Brain microvascular endothelial cell (primary cell): ENCODE measurements around the gene SH3PXD2A.

Experiments
- DNase-seq: peaks from one replicate; pipeline ENCODE4 v3.0.0-alpha.2; 2020
- H3K27ac ChIP-seq: fragments of 250-450 bp; sonication (Bioruptor Pico); 2 replicates; pipeline ENCODE4 v1.5.1; 2020; ENCODE audit warnings: mild to moderate bottlenecking, moderate library complexity
- H3K27me3 ChIP-seq: fragments of 250-450 bp; sonication (Bioruptor Pico); replicated peaks from 2 replicates; pipeline ENCODE4 v1.5.1; 2020; ENCODE audit warnings: mild to moderate bottlenecking
- H3K36me3 ChIP-seq: fragments of 250-450 bp; sonication (Bioruptor Pico); replicated peaks from 2 replicates; pipeline ENCODE4 v1.5.1; 2020; ENCODE audit warnings: mild to moderate bottlenecking
- H3K4me3 ChIP-seq: 2 replicates; pipeline ENCODE4 v1.5.1; 2011; ENCODE audit warnings: low read depth, mild to moderate bottlenecking, control low read depth, low read length, moderate library complexity
- CTCF ChIP-seq: IDR thresholded peaks from 2 replicates; pipeline ENCODE4 v1.5.1; 2011; ENCODE audit warnings: low read depth, mild to moderate bottlenecking, moderate library complexity, low read length, control low read depth, inconsistent platforms; ENCODE audit errors: missing control alignments
- in situ Hi-C: cut with HindIII; loops from 2 replicates; pipeline ENCODE4 v1.10.0; 2017; ENCODE audit warnings: low sequenced_read_pairs, low pct_ligation_motif_present

SH3PXD2A gene

GRCh38 chr10:103772096-103772845 is 83.1 kb downstream of the SH3PXD2A start:
- TF ChIP-seq CTCF = no peak
- H3K27me3 ChIP-seq = no peaks in the 10 kb centered on the region
- in situ Hi-C loops = no loop called here
- H3K4me3 ChIP-seq = peak overlapping the region; percentile 43
- H3K36me3 ChIP-seq = no peaks in the 10 kb centered on the region
- H3K27ac ChIP-seq = peak overlapping the region; percentile 29
- DNase-seq = peak; percentile 69

- TF ChIP-seq CTCF = no peak
- in situ Hi-C loops = no loop called here
- H3K36me3 ChIP-seq = no peaks in the 10 kb centered on the region
Observed at GRCh38 chr10:103770139-103770538, 85.2 kb downstream of the SH3PXD2A start.

GRCh38 chr10:103769176-103769575 is 86.2 kb downstream of the SH3PXD2A start:
- H3K4me3 ChIP-seq = no peak overlapping the region
- TF ChIP-seq CTCF = no peak
- no peaks in the 10 kb centered on the region for H3K36me3 ChIP-seq
- H3K27me3 ChIP-seq = no peaks in the 10 kb centered on the region
- in situ Hi-C loops = no loop called here
- no peak for DNase-seq
- no peak overlapping the region for H3K27ac ChIP-seq

More at GRCh38 chr10:103770139-103770538, 85.2 kb downstream of the SH3PXD2A start:
- Histone ChIP-seq H3K27me3 (no peaks in the 10 kb centered on the region), H3K4me3 (no peak overlapping the region), H3K27ac (no peak overlapping the region)
- no peak for DNase-seq

- DNase-seq = no peak
- Histone ChIP-seq H3K4me3 (no peak overlapping the region), H3K27ac (no peak overlapping the region), H3K27me3 (no peaks in the 10 kb centered on the region), H3K36me3 (no peaks in the 10 kb centered on the region)
- in situ Hi-C loops = no loop called here
- TF ChIP-seq CTCF = no peak
Observed at GRCh38 chr10:103768345-103768744, 87.0 kb downstream of the SH3PXD2A start.

GRCh38 chr10:103767756-103768155 is 87.6 kb downstream of the SH3PXD2A start:
- no peak for TF ChIP-seq CTCF
- Histone ChIP-seq H3K4me3 (no peak overlapping the region), H3K27me3 (no peaks in the 10 kb centered on the region), H3K27ac (no peak overlapping the region), H3K36me3 (no peaks in the 10 kb centered on the region)
- no peak for DNase-seq
- in situ Hi-C loops = no loop called here
